ENCODE data around the gene CSTB. TPM values are rescaled to one million over a fixed set of nuclear protein-coding genes. Genes with fewer than 3 reads are reported as not detected.
A peak's percentile ranks its signal among the peaks of the same experiment; 100 is the strongest.

Gene CSTB
- total RNA-seq, 1 experiment from 2014 or later, result 23.1 TPM

GRCh38 chr21:43727519-43728153 is 48.5 kb downstream of the CSTB start:
- DNase-seq (ENCODE audit: low read depth), result peak; percentile 74
- in situ Hi-C loops (cut with HindIII; ENCODE audit: low pct_unique_long_range_greater_than_20kb, low sequenced_read_pairs), result no loop called here

GRCh38 chr21:43726686-43727518 is 49.2 kb downstream of the CSTB start:
- no peak for DNase-seq (ENCODE audit: low read depth)
- in situ Hi-C loops (cut with HindIII; ENCODE audit: low pct_unique_long_range_greater_than_20kb, low sequenced_read_pairs), result no loop called here

Other genes starting within 250 kb of the CSTB start
- gene HSF2BP, start 116.8 kb downstream of the CSTB start, total RNA-seq (2014; rRNA removed; shearing (Covaris generic); ENCODE audit: low replicate concordance), result 1.7 and 12.9 TPM in 2 replicates
- 23.5 and 28.8 TPM in 2 replicates for gene RRP1B, start 116.7 kb downstream of the CSTB start, total RNA-seq (2014; rRNA removed; shearing (Covaris generic); ENCODE audit: low replicate concordance)
- 736 and 833 TPM in 2 replicates for gene PDXK, start 57.2 kb downstream of the CSTB start, total RNA-seq (2014; rRNA removed; shearing (Covaris generic); ENCODE audit: low replicate concordance)
- gene RRP1, start 13.3 kb upstream of the CSTB start, total RNA-seq (2014; rRNA removed; shearing (Covaris generic); ENCODE audit: low replicate concordance), result 39.1 and 47.8 TPM in 2 replicates
- 29.0 and 56.9 TPM in 2 replicates for gene AGPAT3, start 88.9 kb upstream of the CSTB start, total RNA-seq (2014; rRNA removed; shearing (Covaris generic); ENCODE audit: low replicate concordance)
- 7.5 and 10.4 TPM in 2 replicates for gene TRAPPC10, start 236.0 kb upstream of the CSTB start, total RNA-seq (2014; rRNA removed; shearing (Covaris generic); ENCODE audit: low replicate concordance)

All from Caki2 (cell line).